GM21529 (cell line): ENCODE measurements around the gene SERINC2.

ENCODE experiments used
- ATAC-seq: cut with Tn5 transposase; IDR thresholded peaks from one replicate; pipeline ENCODE4 v1.9.1; 2021; ENCODE audit not compliant: unreplicated experiment

The SERINC2 gene

GRCh38 chr1:31412205-31412604 lies 808 bp upstream of the SERINC2 start:
- ATAC-seq, result no peak

GRCh38 chr1:31413405-31414001 lies 490 bp downstream of the SERINC2 start:
- no peak for ATAC-seq

GRCh38 chr1:31414980-31415370 lies 2.0 kb downstream of the SERINC2 start:
- ATAC-seq, result no peak

GRCh38 chr1:31415658-31416057 lies 2.6 kb downstream of the SERINC2 start:
- no peak for ATAC-seq

GRCh38 chr1:31416101-31416736 lies 3.2 kb downstream of the SERINC2 start:
- no peak for ATAC-seq

- no peak for ATAC-seq
These were observed 4.1 kb downstream of the SERINC2 start for GRCh38 chr1:31417148-31417547.

- ATAC-seq, result no peak
These were observed 5.8 kb downstream of the SERINC2 start for GRCh38 chr1:31418626-31419323.

- no peak for ATAC-seq
These were observed 7.7 kb downstream of the SERINC2 start for GRCh38 chr1:31420716-31421115.

GRCh38 chr1:31421371-31422040 lies 8.5 kb downstream of the SERINC2 start:
- ATAC-seq, result no peak

- no peak for ATAC-seq
These were observed 9.7 kb downstream of the SERINC2 start for GRCh38 chr1:31422505-31423319.

- ATAC-seq, result peak; percentile 88
These were observed 10.5 kb downstream of the SERINC2 start for GRCh38 chr1:31423418-31423947.

- no peak for ATAC-seq
These were observed 11.6 kb downstream of the SERINC2 start for GRCh38 chr1:31424568-31424967.

GRCh38 chr1:31425301-31426081 lies 12.5 kb downstream of the SERINC2 start:
- no peak for ATAC-seq

- no peak for ATAC-seq
These were observed 13.4 kb downstream of the SERINC2 start for GRCh38 chr1:31426249-31426922.

GRCh38 chr1:31427322-31427721 lies 14.3 kb downstream of the SERINC2 start:
- ATAC-seq, result no peak

- ATAC-seq, result no peak
These were observed 15.6 kb downstream of the SERINC2 start for GRCh38 chr1:31428436-31429221.

- no peak for ATAC-seq
These were observed 16.6 kb downstream of the SERINC2 start for GRCh38 chr1:31429583-31429982.
